Muscle layer of duodenum (tissue), 2 donors: ENCODE measurements around the gene BFSP2.

Experiments used
- H3K27ac ChIP-seq: one replicate; pipeline ENCODE4 v1.7.0; 2013; ENCODE audit warnings: mild to moderate bottlenecking, low read length
- H3K27me3 ChIP-seq: one replicate; pipeline ENCODE4 v1.7.0; 2013; ENCODE audit warnings: low read depth, mild to moderate bottlenecking, control low read depth, low read length
- H3K36me3 ChIP-seq, 2 donors: one replicate each; pipeline ENCODE4 v1.7.0; 2013; ENCODE audit warnings: low read length in 2 of 2, control low read depth in 1 of 2, mild to moderate bottlenecking in 1 of 2; ENCODE audit not compliant: insufficient read depth in 2 of 2, control insufficient read depth in 1 of 2
- H3K4me1 ChIP-seq, 2 donors: one replicate each; pipeline ENCODE4 v1.7.0; 2013; ENCODE audit warnings: low read length in 2 of 2, mild to moderate bottlenecking in 2 of 2, control low read depth in 1 of 2, moderate library complexity in 1 of 2; ENCODE audit not compliant: insufficient read depth in 2 of 2, control insufficient read depth in 1 of 2
- H3K4me3 ChIP-seq, 2 donors: one replicate each; pipeline ENCODE4 v1.7.0; 2013; ENCODE audit warnings: low read length in 2 of 2, low read depth in 1 of 2, mild to moderate bottlenecking in 1 of 2
- H3K9me3 ChIP-seq, 2 donors: one replicate each; pipeline ENCODE4 v1.7.0; 2013; ENCODE audit warnings: low read length in 2 of 2, control low read depth in 1 of 2, mild to moderate bottlenecking in 1 of 2; ENCODE audit not compliant: control insufficient read depth in 1 of 2
- donor health status: healthy.

BFSP2 gene

DNA sequence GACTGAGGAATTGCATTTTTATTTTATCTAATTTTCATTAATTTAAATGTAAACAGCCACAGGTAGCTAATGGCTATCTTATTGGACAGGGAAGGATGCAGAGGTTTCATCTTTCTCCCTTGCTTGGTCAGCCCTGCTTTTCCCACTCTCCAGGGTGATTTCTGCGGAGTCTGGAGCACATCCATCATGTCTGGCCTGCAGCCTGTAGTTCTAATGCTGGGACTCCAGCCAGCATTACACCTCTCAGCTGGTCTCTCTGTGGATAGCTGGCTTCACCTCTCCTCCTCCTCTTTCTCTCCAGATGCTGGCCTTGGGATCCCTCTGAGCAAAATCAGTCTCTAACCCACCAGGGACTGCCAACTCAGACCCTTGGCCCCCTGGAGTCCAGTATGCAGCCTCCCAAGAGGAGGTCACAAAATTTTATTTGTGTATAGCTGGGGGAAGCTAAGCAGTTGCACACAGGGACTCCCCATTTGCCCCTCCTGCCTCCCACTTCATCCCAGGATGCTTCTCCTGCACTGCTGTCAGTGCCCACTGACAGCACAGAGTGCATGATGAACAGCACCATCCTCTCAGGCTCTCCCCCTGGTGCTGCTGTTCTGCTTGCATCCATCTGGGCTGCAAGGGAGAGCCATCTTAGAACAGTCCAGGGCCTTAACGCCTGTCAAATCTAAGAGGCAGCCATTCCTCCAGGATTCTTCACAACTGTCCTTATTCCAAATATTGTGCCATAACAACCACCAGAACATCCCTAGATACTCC is 1.7 kb downstream of the BFSP2 start:
- peaks cover 0 to 5% of the 10 kb centered on the region in 2 donors for H3K4me1 ChIP-seq
- no peaks in the 10 kb centered on the region for H3K27me3 ChIP-seq
- no peaks in the 10 kb centered on the region for H3K36me3 ChIP-seq
- no peak overlapping the region for H3K27ac ChIP-seq
- H3K4me3 ChIP-seq, result no peak overlapping the region
- no peaks in the 10 kb centered on the region for H3K9me3 ChIP-seq

DNA sequence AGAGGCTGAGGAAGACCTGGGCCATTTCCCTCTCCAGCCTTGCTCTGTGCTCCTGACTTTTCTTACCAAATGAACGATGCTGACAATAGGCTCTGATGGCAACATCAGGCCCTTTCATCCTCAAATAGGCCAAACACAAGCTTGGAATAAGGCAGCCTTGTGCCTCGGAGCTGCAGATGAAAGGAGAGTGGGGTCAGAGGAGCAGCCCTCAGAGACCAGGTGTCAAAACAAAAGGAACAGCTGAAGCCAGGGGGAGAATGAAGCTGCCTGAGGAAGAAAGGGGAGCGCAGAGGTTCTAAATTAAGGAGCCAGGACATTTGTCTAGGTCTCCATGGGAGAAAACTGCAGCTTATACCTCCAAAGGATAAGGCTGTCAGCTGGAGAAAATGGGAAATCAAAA is 5.1 kb downstream of the BFSP2 start:
- Histone ChIP-seq H3K27ac (no peak overlapping the region), H3K9me3 (no peaks in the 10 kb centered on the region), H3K4me3 (no peak overlapping the region), H3K27me3 (no peaks in the 10 kb centered on the region), H3K36me3 (no peaks in the 10 kb centered on the region), H3K4me1 (peaks cover 0 to 5% of the 10 kb centered on the region in 2 donors)

DNA sequence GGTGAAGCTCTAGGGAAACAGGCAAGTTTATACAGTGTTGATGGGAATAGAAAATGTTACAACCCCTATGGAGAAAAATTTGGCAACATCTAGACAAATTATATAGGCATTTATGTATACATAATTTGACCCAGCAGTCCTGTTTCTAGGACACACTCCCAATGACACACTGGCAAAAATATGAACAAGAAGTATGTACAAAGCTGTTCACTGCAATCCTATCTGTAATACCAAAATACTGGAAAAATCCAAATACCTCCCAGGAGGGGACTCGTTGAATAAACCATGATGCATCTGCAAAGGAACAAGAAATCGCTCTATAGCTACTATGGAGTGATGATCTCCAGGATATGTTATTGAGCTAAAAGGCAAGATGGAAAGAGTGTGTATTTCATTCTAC is 8.5 kb downstream of the BFSP2 start:
- no peaks in the 10 kb centered on the region for H3K9me3 ChIP-seq
- peaks cover 2 to 7% of the 10 kb centered on the region in 2 donors for H3K4me1 ChIP-seq
- no peaks in the 10 kb centered on the region for H3K27me3 ChIP-seq
- no peak overlapping the region for H3K27ac ChIP-seq
- H3K36me3 ChIP-seq, result no peaks in the 10 kb centered on the region
- no peak overlapping the region for H3K4me3 ChIP-seq

DNA sequence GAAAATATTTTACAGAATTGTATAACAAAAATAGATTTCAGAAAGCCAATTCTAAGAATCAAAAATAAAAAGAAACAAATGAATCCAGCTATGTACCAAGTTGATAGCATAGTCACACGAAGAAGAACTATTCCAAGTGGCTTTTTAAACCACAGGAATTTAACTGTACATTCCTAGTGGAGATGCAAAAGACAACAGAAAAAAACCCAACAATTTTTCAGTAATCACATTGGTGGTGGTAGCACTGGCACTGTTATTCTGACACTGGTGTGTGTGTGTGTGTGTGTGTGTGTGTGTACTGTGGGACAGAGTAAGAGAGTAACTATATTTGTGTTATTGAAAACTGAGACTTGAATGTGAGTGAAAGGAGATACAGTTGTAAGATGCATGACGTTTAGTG is 9.1 kb downstream of the BFSP2 start:
- Histone ChIP-seq H3K27ac (no peak overlapping the region), H3K9me3 (no peaks in the 10 kb centered on the region), H3K36me3 (no peaks in the 10 kb centered on the region)

DNA sequence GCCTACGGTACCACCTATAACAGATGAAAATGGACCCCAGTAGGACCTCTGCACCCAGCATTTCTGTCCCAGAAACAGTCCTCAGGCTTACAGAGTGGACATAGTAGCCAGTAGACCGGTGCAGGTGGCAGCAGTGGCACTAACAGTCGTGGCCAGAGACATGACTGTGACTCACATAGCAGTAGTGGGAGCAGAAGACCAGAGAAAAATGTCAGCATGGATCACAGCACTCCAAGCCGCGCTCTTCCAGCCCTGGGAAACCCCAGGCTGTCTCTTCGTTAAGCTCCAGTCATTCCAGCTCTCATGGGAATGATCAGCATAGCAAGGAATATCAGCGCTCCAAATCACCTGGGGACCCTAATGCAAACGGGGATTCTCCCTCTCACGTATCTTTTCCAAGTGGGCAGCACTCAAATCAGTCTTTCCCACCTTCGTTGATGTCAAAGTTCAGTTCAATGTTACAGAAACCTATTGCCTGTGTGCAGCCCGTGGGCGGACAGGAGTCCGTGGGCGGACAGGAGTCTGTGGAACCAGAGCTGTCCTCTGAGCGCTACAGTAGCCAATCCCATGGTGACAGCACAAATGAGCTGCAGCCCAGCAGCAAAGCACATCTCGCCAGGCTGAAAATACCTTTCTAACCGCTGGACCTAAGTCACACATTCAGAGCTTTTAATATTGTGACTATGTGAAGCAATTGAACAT is 10.5 kb downstream of the BFSP2 start:
- no peaks in the 10 kb centered on the region for H3K27me3 ChIP-seq
- H3K4me1 ChIP-seq, result peaks cover 6 to 13% of the 10 kb centered on the region in 2 donors
- no peaks in the 10 kb centered on the region for H3K36me3 ChIP-seq
- no peak overlapping the region for H3K27ac ChIP-seq
- no peaks in the 10 kb centered on the region for H3K9me3 ChIP-seq
- H3K4me3 ChIP-seq, result no peak overlapping the region

More for the DNA sequence above, 9.1 kb downstream of the BFSP2 start:
- Histone ChIP-seq H3K27me3 (no peaks in the 10 kb centered on the region), H3K4me1 (peaks cover 6 to 13% of the 10 kb centered on the region in 2 donors), H3K4me3 (no peak overlapping the region)

DNA sequence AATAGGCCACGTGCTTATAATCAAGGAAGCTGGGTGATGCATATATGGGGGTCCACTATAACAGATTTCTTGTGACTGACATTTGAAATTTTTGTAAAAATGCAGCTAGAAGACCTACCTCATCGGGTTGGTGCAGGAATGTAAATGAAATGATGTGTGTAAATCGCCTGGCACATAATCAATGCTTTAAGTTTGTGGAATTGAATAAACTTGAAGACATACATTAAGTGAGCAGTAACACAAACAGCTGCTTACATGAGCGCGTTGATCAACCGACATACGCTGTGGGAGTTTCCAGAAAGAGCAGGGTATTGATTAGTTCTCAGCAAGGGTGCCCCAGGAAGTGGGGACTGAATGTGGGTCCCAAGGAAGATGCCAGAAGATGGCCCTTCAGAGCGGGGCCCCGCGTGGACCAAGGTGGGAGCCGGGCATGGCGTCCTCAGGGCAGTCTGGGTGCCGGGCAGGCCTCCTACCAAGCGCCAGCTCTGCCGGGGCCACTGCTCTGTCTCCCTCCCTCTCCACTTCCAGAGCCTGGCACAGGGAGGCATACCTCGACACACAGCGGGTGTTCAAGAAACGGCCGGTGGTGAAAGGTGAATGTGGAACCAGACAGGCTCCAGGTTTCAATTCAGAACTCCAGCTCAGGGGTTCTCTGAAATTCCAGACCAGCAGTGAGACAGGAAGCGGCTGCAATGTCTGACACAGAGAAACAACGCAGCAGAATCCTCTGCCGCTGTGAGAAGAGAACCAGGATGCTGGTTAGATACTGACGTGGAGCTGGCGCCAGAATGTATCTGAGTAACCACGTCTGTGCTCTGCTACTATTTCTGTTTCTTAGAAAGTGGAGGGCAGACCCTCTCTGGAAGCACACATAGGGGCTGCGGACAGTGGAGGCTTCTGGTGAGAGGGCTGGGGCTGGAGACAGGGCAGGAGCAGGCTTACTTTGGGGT is 12.6 kb downstream of the BFSP2 start:
- Histone ChIP-seq H3K4me1 (peaks cover 6 to 13% of the 10 kb centered on the region in 2 donors), H3K27me3 (no peaks in the 10 kb centered on the region), H3K9me3 (no peaks in the 10 kb centered on the region), H3K4me3 (peak overlapping the region; percentile 39 to 47), H3K36me3 (no peaks in the 10 kb centered on the region), H3K27ac (no peak overlapping the region)

DNA sequence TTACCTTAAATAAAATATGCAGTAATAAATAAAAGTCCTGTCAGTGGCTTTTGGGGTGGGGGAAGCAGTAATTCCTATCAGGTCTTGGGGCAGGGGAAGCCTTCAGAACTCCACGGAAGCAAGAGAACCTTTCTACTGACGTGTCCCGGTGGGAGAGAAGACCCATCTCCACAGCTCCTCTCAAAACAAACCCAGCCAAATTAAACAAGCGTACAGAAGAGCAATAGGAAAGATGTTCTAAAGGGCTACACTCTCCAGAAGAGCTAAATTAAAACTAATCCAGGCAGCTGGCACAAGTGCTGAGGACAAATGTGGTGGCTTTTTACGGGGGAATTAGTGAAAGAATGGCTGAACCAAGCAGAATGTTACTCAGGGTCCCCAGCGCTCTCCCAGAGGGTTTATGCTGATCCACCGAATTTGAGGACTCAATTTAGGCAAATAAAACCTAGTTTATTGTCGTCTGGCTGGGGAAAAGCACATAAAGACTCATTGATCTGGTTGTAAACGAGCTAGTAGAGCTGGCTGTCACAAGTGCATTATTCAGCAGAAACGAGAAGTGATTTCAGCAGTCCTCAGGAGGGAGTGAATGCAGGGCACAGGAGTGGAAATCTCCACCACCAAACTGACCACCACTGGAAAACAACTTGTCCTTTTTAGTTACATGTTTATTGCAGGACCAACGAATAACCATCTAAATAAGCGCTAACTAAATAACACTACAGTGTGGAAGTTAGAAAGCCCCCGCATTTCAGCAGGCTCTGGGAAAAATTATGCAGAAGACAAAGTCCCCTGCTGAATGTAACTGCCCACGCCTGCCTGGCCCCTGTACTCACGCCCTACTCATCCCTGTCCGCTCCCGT is 13.5 kb downstream of the BFSP2 start:
- no peaks in the 10 kb centered on the region for H3K36me3 ChIP-seq
- no peak overlapping the region for H3K27ac ChIP-seq
- H3K27me3 ChIP-seq, result no peaks in the 10 kb centered on the region
- peak overlapping the region; percentile 39 to 47 for H3K4me3 ChIP-seq
- H3K4me1 ChIP-seq, result peaks cover 6 to 13% of the 10 kb centered on the region in 2 donors
- H3K9me3 ChIP-seq, result no peaks in the 10 kb centered on the region

DNA sequence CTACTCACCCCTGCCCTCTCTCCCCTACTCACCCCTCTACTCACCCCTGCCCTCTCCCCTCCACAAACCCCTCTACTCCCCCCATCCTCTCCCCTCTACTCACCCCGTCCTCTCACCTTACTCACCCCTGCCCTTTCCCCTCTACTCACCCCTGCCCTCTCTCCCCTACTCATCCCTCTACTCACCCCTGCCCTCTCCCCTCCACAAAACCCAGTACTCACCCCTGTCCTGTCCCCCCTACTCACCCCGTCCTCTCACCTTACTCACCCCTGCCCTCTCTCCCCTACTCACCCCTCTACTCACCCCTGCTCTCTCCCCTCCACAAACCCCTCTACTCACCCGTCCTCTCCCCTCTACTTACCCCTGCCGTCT is 14.2 kb downstream of the BFSP2 start:
- Histone ChIP-seq H3K27me3 (no peaks in the 10 kb centered on the region), H3K4me3 (no peak overlapping the region), H3K4me1 (peaks cover 6 to 13% of the 10 kb centered on the region in 2 donors), H3K36me3 (no peaks in the 10 kb centered on the region), H3K27ac (no peak overlapping the region), H3K9me3 (no peaks in the 10 kb centered on the region)

DNA sequence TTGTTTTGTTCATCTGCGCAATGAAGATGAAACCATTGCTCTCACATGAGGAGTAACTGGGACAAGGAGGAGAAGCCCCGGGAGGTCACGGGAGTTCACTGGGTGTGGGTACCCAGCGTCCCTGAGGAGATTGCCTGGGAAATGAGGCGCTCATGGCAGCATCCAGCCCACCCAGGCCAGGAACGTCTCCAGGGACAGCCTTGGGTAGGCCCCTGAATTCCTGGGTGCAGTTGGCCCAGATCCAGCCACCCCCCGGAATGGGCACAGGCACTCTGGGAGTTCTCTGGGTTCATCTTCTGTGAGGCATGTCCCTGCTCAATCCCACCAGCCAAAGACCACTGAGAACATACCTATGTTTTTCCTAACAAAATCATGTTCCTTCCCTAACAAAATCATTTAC is 18.5 kb downstream of the BFSP2 start:
- no peaks in the 10 kb centered on the region for H3K9me3 ChIP-seq
- H3K4me1 ChIP-seq, result peaks cover 3 to 6% of the 10 kb centered on the region in 2 donors
- H3K27me3 ChIP-seq, result no peaks in the 10 kb centered on the region
- H3K27ac ChIP-seq, result no peak overlapping the region
- H3K36me3 ChIP-seq, result no peaks in the 10 kb centered on the region
- H3K4me3 ChIP-seq, result no peak overlapping the region

DNA sequence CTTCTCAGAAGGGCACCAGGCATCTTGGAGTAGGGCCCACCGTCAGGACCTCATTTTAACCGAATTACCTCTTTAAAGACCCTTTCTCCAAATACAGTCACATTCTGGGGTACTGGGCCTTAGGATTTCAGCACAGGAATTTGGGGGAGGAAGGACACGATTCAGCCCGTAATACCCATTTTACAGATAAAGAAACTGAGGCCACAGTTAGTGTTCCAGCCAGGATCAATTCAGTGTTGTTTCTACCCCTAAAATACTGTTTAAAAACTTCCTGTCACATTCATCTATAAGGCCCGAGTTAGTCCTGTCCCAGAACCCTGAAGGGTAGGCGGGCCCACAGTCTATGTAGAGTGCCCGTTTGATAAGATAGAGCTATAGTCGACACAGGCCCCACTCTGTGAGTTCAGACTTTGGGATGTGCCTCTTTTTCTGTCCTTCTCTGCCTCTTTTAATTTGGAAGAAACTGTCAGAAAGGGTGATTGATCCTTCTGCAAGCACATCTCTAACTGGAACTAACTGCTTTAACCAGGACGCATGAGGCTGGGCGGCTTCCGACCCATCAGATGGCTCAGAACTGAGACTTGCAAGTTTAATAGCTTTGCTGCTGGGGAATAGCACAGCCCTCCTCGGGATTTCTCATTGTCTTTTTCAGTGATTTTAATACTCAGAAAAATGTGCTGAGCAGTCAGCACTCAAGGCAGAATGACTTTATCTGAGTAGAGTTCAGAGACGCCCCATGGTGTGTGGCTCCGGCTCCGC is 19.5 kb downstream of the BFSP2 start:
- Histone ChIP-seq H3K36me3 (no peaks in the 10 kb centered on the region), H3K4me3 (no peak overlapping the region), H3K9me3 (no peaks in the 10 kb centered on the region), H3K27me3 (no peaks in the 10 kb centered on the region), H3K27ac (no peak overlapping the region), H3K4me1 (no peaks in the 10 kb centered on the region)
